Caco-2 (cell line): Measurements from ENCODE around the gene AK3. TPM values are rescaled to one million over a fixed set of nuclear protein-coding genes. Genes with fewer than 3 reads are reported as not detected.
"Not testable (repeated sequence)": the region's sequence is repeated elsewhere in the genome, so short reads cannot be mapped to it uniquely, and the experiment has no call there.

Source experiments
- BruUV-seq: library from RNA; stranded (reverse); fragments of 400-500 nt; replicated peaks from 2 replicates; lab custom pipeline; 2021; lab: Mats Ljungman, UMichigan
- CTCF ChIA-PET: fragments of 300-600 bp; sonication (Branson Sonifier 250); formaldehyde crosslinking; loops from one replicate; lab custom pipeline; 2022; ENCODE audit warnings: antibody characterized with exemption; lab: Charles Lee
- POLR2A ChIA-PET: fragments of 300-600 bp; sonication (Branson Sonifier 250); formaldehyde crosslinking; loops from one replicate; lab custom pipeline; 2022; ENCODE audit warnings: antibody characterized with exemption; lab: Charles Lee
- DNase-seq, 2 experiments: peaks; one replicate each; pipeline versions ENCODE4 v3.0.0 to v3.0.0-alpha.2; 2020 to 2022
- H3K27me3 ChIP-seq: replicated peaks from 2 replicates; pipeline ENCODE4 v1.6.0; 2011; ENCODE audit warnings: low read length; ENCODE audit not compliant: control insufficient read depth, insufficient read depth
- H3K36me3 ChIP-seq: 2 replicates; pipeline ENCODE4 v1.5.1; 2011; ENCODE audit warnings: low read length; ENCODE audit not compliant: control insufficient read depth, insufficient read depth
- H3K4me1 ChIP-seq: fragments of 250-450 bp; sonication (Bioruptor Pico); 2 replicates; pipeline ENCODE4 v1.5.1; 2020; ENCODE audit warnings: mild to moderate bottlenecking
- H3K4me3 ChIP-seq: 2 replicates; pipeline ENCODE4 v1.5.1; 2011; ENCODE audit warnings: low read depth, mild to moderate bottlenecking, control low read depth, low read length
- H3K9me3 ChIP-seq: fragments of 250-450 bp; sonication (Bioruptor Pico); 2 replicates; pipeline ENCODE4 v1.5.1; 2020; ENCODE audit warnings: mild to moderate bottlenecking, moderate library complexity
- H3K27ac Mint-ChIP-seq: one replicate; pipeline ENCODE4 v1.8.0; 2022; ENCODE audit warnings: mixed read lengths; ENCODE audit not compliant: unreplicated experiment
- H3K27me3 Mint-ChIP-seq: one replicate; pipeline ENCODE4 v1.8.0; 2022; ENCODE audit warnings: mixed read lengths; ENCODE audit not compliant: insufficient read depth, unreplicated experiment
- H3K36me3 Mint-ChIP-seq: one replicate; pipeline ENCODE4 v1.8.0; 2022; ENCODE audit warnings: mild to moderate bottlenecking, mixed read lengths; ENCODE audit not compliant: insufficient read depth, unreplicated experiment
- H3K4me1 Mint-ChIP-seq: one replicate; pipeline ENCODE4 v1.8.0; 2022; ENCODE audit warnings: low read depth, mixed read lengths; ENCODE audit not compliant: unreplicated experiment
- H3K4me3 Mint-ChIP-seq: one replicate; pipeline ENCODE4 v1.8.0; 2022; ENCODE audit warnings: mild to moderate bottlenecking, moderate library complexity, mixed read lengths; ENCODE audit not compliant: unreplicated experiment
- H3K9me3 Mint-ChIP-seq: one replicate; pipeline ENCODE4 v1.8.0; 2022; ENCODE audit warnings: mixed read lengths; ENCODE audit not compliant: unreplicated experiment
- CTCF ChIP-seq, 2 experiments: fragments of 200-600 bp in 1 of 2; IDR thresholded peaks; 1 replicate in 1 of 2; 2 replicates in 1 of 2; pipeline versions ENCODE4 v1.5.1 to v1.8.0; 2011 to 2022; ENCODE audit warnings: antibody characterized with exemption in 1 of 2, control low read depth in 1 of 2, inconsistent platforms in 1 of 2, low read depth in 1 of 2, low read length in 1 of 2, mild to moderate bottlenecking in 1 of 2, moderate library complexity in 1 of 2; ENCODE audit not compliant: insufficient read depth in 1 of 2, severe bottlenecking in 1 of 2, unreplicated experiment in 1 of 2
- intact Hi-C: fragments of 100-400 bp; cut with micrococcal nuclease; formaldehyde crosslinking; loops from one replicate; pipeline ENCODE4 v1.10.0; 2022; ENCODE audit not compliant: unreplicated experiment
- total RNA-seq: library from RNA; stranded (reverse); gene quantifications from 2 replicates; pipeline ENCODE4 v1.2.3, GENCODE V29; 2022

AK3 gene
- total RNA-seq, 1 experiment from 2014 or later: 32.0 TPM

- H3K27ac Mint-ChIP-seq: no peak overlapping the region
- BruUV-seq: no TSS peak
- peaks cover 6% of the 10 kb centered on the region for H3K27me3 Mint-ChIP-seq
Observed at GRCh38 chr9:4786599-4786998, 45.6 kb upstream of the AK3 start.

GRCh38 chr9:4784403-4784802 lies 43.4 kb upstream of the AK3 start:
- Mint-ChIP-seq H3K36me3 (no peaks in the 10 kb centered on the region), H3K27ac (no peak overlapping the region), H3K9me3 (no peaks in the 10 kb centered on the region), H3K27me3 (peaks cover 6% of the 10 kb centered on the region), H3K4me1 (peaks cover 9% of the 10 kb centered on the region), H3K4me3 (no peak overlapping the region)
- POLR2A ChIA-PET: no interaction called here
- H3K36me3 ChIP-seq: no peaks in the 10 kb centered on the region
- intact Hi-C loops: no loop called here
- 0 out of 2 replicates have a peak, but pooled peaks cover 8% of the 10 kb centered on the region for H3K4me1 ChIP-seq
- no peak for TF ChIP-seq CTCF (IDR thresholded peaks at IDR 0.05; ENCODE audit: insufficient read depth in 1 of 2, low read depth in 1 of 2, low read length in 1 of 2, severe bottlenecking in 1 of 2, unreplicated experiment in 1 of 2)
- CTCF ChIA-PET: no interaction called here
- no TSS peak for BruUV-seq
- H3K9me3 ChIP-seq: no peaks in the 10 kb centered on the region
- H3K27me3 ChIP-seq: no peaks in the 10 kb centered on the region
- DNase-seq: no peak
- no peak overlapping the region for H3K4me3 ChIP-seq

More at GRCh38 chr9:4786599-4786998, 45.6 kb upstream of the AK3 start:
- H3K4me3 ChIP-seq: no peak overlapping the region
- H3K9me3 Mint-ChIP-seq: no peaks in the 10 kb centered on the region
- H3K4me1 Mint-ChIP-seq: peaks cover 9% of the 10 kb centered on the region
- CTCF ChIA-PET: no interaction called here
- POLR2A ChIA-PET: no interaction called here
- no peaks in the 10 kb centered on the region for H3K27me3 ChIP-seq
- no peaks in the 10 kb centered on the region for H3K9me3 ChIP-seq
- H3K36me3 ChIP-seq: no peaks in the 10 kb centered on the region
- DNase-seq: no peak
- intact Hi-C loops: no loop called here
- 0 out of 2 replicates have a peak, but pooled peaks cover 8% of the 10 kb centered on the region for H3K4me1 ChIP-seq
- H3K4me3 Mint-ChIP-seq: no peak overlapping the region
- no peaks in the 10 kb centered on the region for H3K36me3 Mint-ChIP-seq
- no peak for TF ChIP-seq CTCF (IDR thresholded peaks at IDR 0.05; ENCODE audit: insufficient read depth in 1 of 2, low read depth in 1 of 2, low read length in 1 of 2, severe bottlenecking in 1 of 2, unreplicated experiment in 1 of 2)

- H3K27me3 Mint-ChIP-seq, H3K36me3 Mint-ChIP-seq, POLR2A ChIA-PET, H3K27me3 ChIP-seq, CTCF ChIA-PET, H3K4me3 Mint-ChIP-seq, H3K36me3 ChIP-seq, H3K9me3 Mint-ChIP-seq, DNase-seq, H3K9me3 ChIP-seq, H3K27ac Mint-ChIP-seq, BruUV-seq, H3K4me3 ChIP-seq, H3K4me1 Mint-ChIP-seq, H3K4me1 ChIP-seq, intact Hi-C loops: not testable (repeated sequence)
Observed at GRCh38 chr9:4783191-4783590, 42.2 kb upstream of the AK3 start.

- ChIA-PET CTCF (interaction anchor here (0.6 to 0.7 kb wide), 2 partner anchors 590 to 824 kb away, joined by 4 to 6 read pairs; no protein-coding TSS in a partner anchor), POLR2A (no interaction called here)
- Histone ChIP-seq H3K36me3 (no peaks in the 10 kb centered on the region), H3K9me3 (no peaks in the 10 kb centered on the region), H3K4me3 (no peak overlapping the region), H3K4me1 (0 out of 2 replicates have a peak, but pooled peaks cover 8% of the 10 kb centered on the region), H3K27me3 (no peaks in the 10 kb centered on the region)
- intact Hi-C loops: no loop called here
- Mint-ChIP-seq H3K27ac (no peak overlapping the region), H3K9me3 (no peaks in the 10 kb centered on the region), H3K27me3 (no peaks in the 10 kb centered on the region), H3K4me3 (no peak overlapping the region), H3K4me1 (peaks cover 9% of the 10 kb centered on the region), H3K36me3 (no peaks in the 10 kb centered on the region)
- no TSS peak for BruUV-seq
- TF ChIP-seq CTCF (IDR thresholded peaks at IDR 0.05; ENCODE audit: insufficient read depth in 1 of 2, low read depth in 1 of 2, low read length in 1 of 2, severe bottlenecking in 1 of 2, unreplicated experiment in 1 of 2): no peak
- DNase-seq: no peak
Observed at GRCh38 chr9:4781408-4781807, 40.4 kb upstream of the AK3 start.
